SK-N-SH (cell line): ENCODE data around the gene RGMA. TPM values are rescaled to one million over a fixed set of nuclear protein-coding genes. Genes with fewer than 3 reads are reported as not detected.

Experiments used
- CTCF ChIA-PET: fragments of 300-600, 350-600 bp; formaldehyde crosslinking; extraction: SDS; loops from one replicate; lab custom pipeline; 2021; lab: Yijun Ruan, JAX
- POLR2A ChIA-PET: fragments of 350-600 bp; sonication (Branson Sonifier 250); formaldehyde crosslinking; extraction: SDS; loops from one replicate; lab custom pipeline; 2020; ENCODE audit warnings: antibody characterized with exemption, inconsistent platforms; lab: Yijun Ruan, JAX
- DNase-seq: peaks from one replicate; pipeline ENCODE4 v3.0.0; 2012
- H2AFZ ChIP-seq: fragments of 200-600 bp; sonication (generic); 2 replicates; pipeline ENCODE4 v1.8.1; 2016; ENCODE audit warnings: antibody characterized with exemption, mild to moderate bottlenecking, low read depth
- H3F3A ChIP-seq: fragments of 200-600 bp; sonication (generic); replicated peaks from 2 replicates; pipeline ENCODE3; 2016; ENCODE audit warnings: antibody characterized with exemption, mild to moderate bottlenecking; ENCODE audit not compliant: insufficient read depth
- H3K27ac ChIP-seq, 2 experiments: fragments of 200-500 bp in 1 of 2; fragments of 200-600 bp in 1 of 2; sonication (Bioruptor generic) in 1 of 2; sonication (generic), shearing (Covaris generic) in 1 of 2; 2 replicates each; pipeline versions ENCODE4 v1.5.1 to v1.6.1; 2014 to 2016; ENCODE audit warnings: low read depth in 2 of 2, inconsistent platforms in 1 of 2, low read length in 1 of 2, mild to moderate bottlenecking in 1 of 2, mixed read lengths in 1 of 2
- H3K27me3 ChIP-seq: fragments of 200-600 bp; sonication (generic), shearing (Covaris generic); 2 replicates; pipeline ENCODE4 v1.6.1; 2016; ENCODE audit warnings: mixed run types; ENCODE audit not compliant: insufficient read depth
- H3K36me3 ChIP-seq, 2 experiments: fragments of 200-500 bp in 1 of 2; fragments of 200-600 bp in 1 of 2; sonication (Bioruptor generic) in 1 of 2; sonication (generic) in 1 of 2; replicated peaks in 1 of 2; 2 replicates each; pipeline versions ENCODE3 to v1.5.1; 2014 to 2016; ENCODE audit warnings: low read length in 1 of 2, mild to moderate bottlenecking in 1 of 2; ENCODE audit not compliant: insufficient read depth in 2 of 2, control insufficient read depth in 1 of 2
- H3K4me1 ChIP-seq, 2 experiments: fragments of 200-500 bp in 1 of 2; fragments of 200-600 bp in 1 of 2; sonication (Bioruptor generic) in 1 of 2; sonication (generic), shearing (Covaris generic) in 1 of 2; 2 replicates each; pipeline versions ENCODE4 v1.5.1 to v1.6.1; 2014 to 2016; ENCODE audit warnings: low read depth in 1 of 2, low read length in 1 of 2, mixed run types in 1 of 2; ENCODE audit not compliant: insufficient read depth in 2 of 2, control insufficient read depth in 1 of 2
- H3K4me2 ChIP-seq: fragments of 200-600 bp; sonication (generic), shearing (Covaris generic); 2 replicates; pipeline ENCODE4 v1.6.1; 2017; ENCODE audit warnings: mixed run types
- H3K4me3 ChIP-seq, 2 experiments: fragments of 200-500 bp in 1 of 2; fragments of 200-600 bp in 1 of 2; sonication (Bioruptor generic) in 1 of 2; sonication (generic), shearing (Covaris generic) in 1 of 2; 2 replicates each; pipeline versions ENCODE4 v1.5.1 to v1.8.1; 2014 to 2016; ENCODE audit warnings: low read depth in 2 of 2, inconsistent platforms in 1 of 2, low read length in 1 of 2, mild to moderate bottlenecking in 1 of 2, mixed read lengths in 1 of 2, moderate library complexity in 1 of 2
- H3K79me2 ChIP-seq: fragments of 200-600 bp; sonication (generic); 2 replicates; pipeline ENCODE4 v1.8.1; 2017; ENCODE audit warnings: mild to moderate bottlenecking; ENCODE audit not compliant: insufficient read depth
- H3K9ac ChIP-seq: fragments of 200-600 bp; sonication (generic); 2 replicates; pipeline ENCODE4 v1.6.1; 2017; ENCODE audit warnings: mixed run types
- H3K9me2 ChIP-seq: fragments of 200-600 bp; sonication (generic); 2 replicates; pipeline ENCODE4 v1.6.1; 2017; ENCODE audit warnings: mixed run types
- H3K9me3 ChIP-seq: fragments of 200-600 bp; sonication (generic); 2 replicates; pipeline ENCODE4 v1.6.1; 2017; ENCODE audit warnings: mixed run types, mild to moderate bottlenecking, moderate library complexity
- H4K20me1 ChIP-seq: fragments of 200-600 bp; sonication (generic); 2 replicates; pipeline ENCODE4 v1.6.1; 2017; ENCODE audit warnings: mild to moderate bottlenecking, mixed run types; ENCODE audit not compliant: insufficient read depth
- EP300 ChIP-seq, 2 experiments: IDR thresholded peaks; 2 replicates each; pipeline versions ENCODE4 v1.4.0 to v1.6.1; 2012; ENCODE audit warnings: borderline replicate concordance in 1 of 2, low read depth in 1 of 2, low read length in 1 of 2
- FOSL2 ChIP-seq: IDR thresholded peaks from 2 replicates; pipeline ENCODE4 v1.4.0; 2012; ENCODE audit warnings: low read depth, mild to moderate bottlenecking, moderate library complexity, borderline replicate concordance
- FOXJ3 ChIP-seq: sonication (generic); formaldehyde crosslinking; IDR thresholded peaks from 2 replicates; pipeline ENCODE4 v1.5.1; 2020; ENCODE audit warnings: mild to moderate bottlenecking, missing genetic modification reagents
- FOXM1 ChIP-seq: IDR thresholded peaks from 2 replicates; pipeline ENCODE4 v1.4.0; 2012; ENCODE audit warnings: low read depth, mild to moderate bottlenecking
- GABPA ChIP-seq: IDR thresholded peaks from 2 replicates; pipeline ENCODE4 v1.4.0; 2012; ENCODE audit warnings: low read depth, mild to moderate bottlenecking
- GATA2 ChIP-seq: sonication (generic); formaldehyde crosslinking; IDR thresholded peaks from 2 replicates; pipeline ENCODE4 v1.5.0; 2020; ENCODE audit warnings: mild to moderate bottlenecking, missing genetic modification reagents
- JUND ChIP-seq: IDR thresholded peaks from 2 replicates; pipeline ENCODE4 v1.4.0; 2012
- POLR2AphosphoS5 ChIP-seq: IDR thresholded peaks from 2 replicates; pipeline ENCODE4 v1.6.1; 2012; ENCODE audit warnings: low read depth, low read length
- SMC3 ChIP-seq: IDR thresholded peaks from 2 replicates; pipeline ENCODE4 v1.6.1; 2012; ENCODE audit warnings: low read depth, low read length, improper control_type of control experiment
- TAF1 ChIP-seq: IDR thresholded peaks from 2 replicates; pipeline ENCODE4 v1.6.1; 2012; ENCODE audit warnings: low read depth, mild to moderate bottlenecking, low read length, moderate library complexity, borderline replicate concordance
- TCF12 ChIP-seq: IDR thresholded peaks from 2 replicates; pipeline ENCODE4 v1.4.0; 2012
- WGBS: methylation state at CpG from one replicate; pipeline ENCODE4 v1.1.6; 2017; ENCODE audit warnings: low lambda C conversion rate; 5-methylcytosine and 5-hydroxymethylcytosine counted together
- polyA plus RNA-seq, 3 experiments: library from polyadenylated mRNA; depleted of rRNA; stranded (reverse); fragments of >200 nt; gene quantifications; 2 replicates each; pipeline ENCODE4 v1.2.3, GENCODE V29; 2012
- TF ChIP-seq, protein P1 (sequence below): IDR thresholded peaks from 2 replicates; pipeline ENCODE4 v1.4.0; 2012; ENCODE audit warnings: low read depth, borderline replicate concordance
- TF ChIP-seq, protein P2 (sequence below): fragments of 200-600 bp; sonication (generic); IDR thresholded peaks from 2 replicates; pipeline ENCODE4 v1.6.1; 2017; ENCODE audit warnings: antibody characterized with exemption, mild to moderate bottlenecking, moderate library complexity
- TF ChIP-seq, protein P3 (sequence below): fragments of 150-350 bp; IDR thresholded peaks from 2 replicates; pipeline ENCODE4 v1.6.1; 2017; ENCODE audit warnings: antibody characterized with exemption, low read length, low read depth, borderline replicate concordance

The RGMA gene
- polyA plus RNA-seq, 1 of the 3 experiments (the other 2 are of a cell fraction), result 1.5 TPM

GRCh38 chr15:93071469-93071936 is 17.5 kb downstream of the RGMA start:
- Histone ChIP-seq H3K9me3 (no peaks in the 10 kb centered on the region), H3K27me3 (no peaks in the 10 kb centered on the region), H2AFZ (peak overlapping the region; percentile 97; the same call in 1 of the 2 replicates), H4K20me1 (no peaks in the 10 kb centered on the region; the same call in 1 of the 2 replicates), H3K9ac (peak overlapping the region; percentile 55; the same call in 1 of the 2 replicates), H3K9me2 (no peaks in the 10 kb centered on the region), H3K4me3 (peak overlapping the region; percentile 70 to 87), H3K27ac (no peak overlapping the region), H3K79me2 (no peaks in the 10 kb centered on the region), H3K36me3 (no peaks in the 10 kb centered on the region), H3F3A (no peaks in the 10 kb centered on the region), H3K4me1 (peaks cover 5 to 8% of the 10 kb centered on the region in 2 experiments), H3K4me2 (peak overlapping the region; percentile 95)
- POLR2A ChIA-PET, result no interaction called here
- WGBS, result 77% methylated on average over 16 of the region's 22 CpGs
- no peak for DNase-seq
- CTCF ChIA-PET, result interaction anchor here (1.4 to 3.2 kb wide), 4 partner anchors 16 to 1048 kb away, joined by 3 to 20 read pairs (median 14); partner anchors contain the start of gene RGMA
- TF ChIP-seq EP300 (IDR thresholded peaks at IDR 0.05; ENCODE audit: borderline replicate concordance in 1 of 2, low read depth in 1 of 2, low read length in 1 of 2), result no peak
- no peak for TF ChIP-seq FOSL2
- TF ChIP-seq, protein P1, sequence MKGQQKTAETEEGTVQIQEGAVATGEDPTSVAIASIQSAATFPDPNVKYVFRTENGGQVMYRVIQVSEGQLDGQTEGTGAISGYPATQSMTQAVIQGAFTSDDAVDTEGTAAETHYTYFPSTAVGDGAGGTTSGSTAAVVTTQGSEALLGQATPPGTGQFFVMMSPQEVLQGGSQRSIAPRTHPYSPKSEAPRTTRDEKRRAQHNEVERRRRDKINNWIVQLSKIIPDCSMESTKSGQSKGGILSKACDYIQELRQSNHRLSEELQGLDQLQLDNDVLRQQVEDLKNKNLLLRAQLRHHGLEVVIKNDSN, result no peak
- no peak for TF ChIP-seq TAF1
- TF ChIP-seq GABPA, result no peak
- no peak for TF ChIP-seq POLR2AphosphoS5
- no peak for TF ChIP-seq JUND
- TF ChIP-seq FOXM1, result no peak
- no peak for TF ChIP-seq GATA2 (CRISPR knock-in tag)
- TF ChIP-seq, protein P2, sequence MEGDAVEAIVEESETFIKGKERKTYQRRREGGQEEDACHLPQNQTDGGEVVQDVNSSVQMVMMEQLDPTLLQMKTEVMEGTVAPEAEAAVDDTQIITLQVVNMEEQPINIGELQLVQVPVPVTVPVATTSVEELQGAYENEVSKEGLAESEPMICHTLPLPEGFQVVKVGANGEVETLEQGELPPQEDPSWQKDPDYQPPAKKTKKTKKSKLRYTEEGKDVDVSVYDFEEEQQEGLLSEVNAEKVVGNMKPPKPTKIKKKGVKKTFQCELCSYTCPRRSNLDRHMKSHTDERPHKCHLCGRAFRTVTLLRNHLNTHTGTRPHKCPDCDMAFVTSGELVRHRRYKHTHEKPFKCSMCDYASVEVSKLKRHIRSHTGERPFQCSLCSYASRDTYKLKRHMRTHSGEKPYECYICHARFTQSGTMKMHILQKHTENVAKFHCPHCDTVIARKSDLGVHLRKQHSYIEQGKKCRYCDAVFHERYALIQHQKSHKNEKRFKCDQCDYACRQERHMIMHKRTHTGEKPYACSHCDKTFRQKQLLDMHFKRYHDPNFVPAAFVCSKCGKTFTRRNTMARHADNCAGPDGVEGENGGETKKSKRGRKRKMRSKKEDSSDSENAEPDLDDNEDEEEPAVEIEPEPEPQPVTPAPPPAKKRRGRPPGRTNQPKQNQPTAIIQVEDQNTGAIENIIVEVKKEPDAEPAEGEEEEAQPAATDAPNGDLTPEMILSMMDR, result no peak
- TF ChIP-seq, protein P3, sequence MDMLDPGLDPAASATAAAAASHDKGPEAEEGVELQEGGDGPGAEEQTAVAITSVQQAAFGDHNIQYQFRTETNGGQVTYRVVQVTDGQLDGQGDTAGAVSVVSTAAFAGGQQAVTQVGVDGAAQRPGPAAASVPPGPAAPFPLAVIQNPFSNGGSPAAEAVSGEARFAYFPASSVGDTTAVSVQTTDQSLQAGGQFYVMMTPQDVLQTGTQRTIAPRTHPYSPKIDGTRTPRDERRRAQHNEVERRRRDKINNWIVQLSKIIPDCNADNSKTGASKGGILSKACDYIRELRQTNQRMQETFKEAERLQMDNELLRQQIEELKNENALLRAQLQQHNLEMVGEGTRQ, result no peak
- TF ChIP-seq SMC3, result no peak
- TF ChIP-seq FOXJ3 (CRISPR knock-in tag), result no peak
- no peak for TF ChIP-seq TCF12
